ENCODE results near the gene KYAT1.

- no peak for TF ChIP-seq CTCF (IDR thresholded peaks at IDR 0.05)
- TF ChIP-seq POLR2A (IDR thresholded peaks at IDR 0.05) = no peak
These were observed 20.2 kb downstream of the KYAT1 start for GRCh38 chr9:128861501-128861900.
